Esophagus (tissue), 2 donors: ENCODE data around the gene MTTP. TPM values are rescaled to one million over a fixed set of nuclear protein-coding genes. Genes with fewer than 3 reads are reported as not detected.

ENCODE experiments used
- H3K27ac ChIP-seq, 2 donors: one replicate each; pipeline ENCODE4 v1.5.1; 2013; ENCODE audit warnings: low read depth in 2 of 2, mild to moderate bottlenecking in 2 of 2, inconsistent platforms in 1 of 2, low read length in 1 of 2, moderate library complexity in 1 of 2
- H3K27me3 ChIP-seq, 2 donors: one replicate each; pipeline ENCODE4 v1.6.1; 2013; ENCODE audit warnings: low read length in 2 of 2, control low read depth in 1 of 2, mild to moderate bottlenecking in 1 of 2; ENCODE audit not compliant: insufficient read depth in 2 of 2, control insufficient read depth in 1 of 2
- H3K36me3 ChIP-seq, 2 donors: one replicate each; pipeline ENCODE4 v1.6.1; 2013; ENCODE audit warnings: low read length in 1 of 2; ENCODE audit not compliant: control insufficient read depth in 2 of 2, insufficient read depth in 2 of 2
- H3K4me1 ChIP-seq, 2 donors: one replicate each; pipeline ENCODE4 v1.6.1; 2013; ENCODE audit warnings: low read length in 1 of 2; ENCODE audit not compliant: control insufficient read depth in 2 of 2, insufficient read depth in 2 of 2
- H3K4me3 ChIP-seq, 2 donors: one replicate each; pipeline ENCODE4 v1.5.1; 2013; ENCODE audit warnings: low read length in 2 of 2, mild to moderate bottlenecking in 2 of 2, low read depth in 1 of 2, moderate library complexity in 1 of 2
- H3K9me3 ChIP-seq, 2 donors: one replicate each; pipeline ENCODE4 v1.6.1; 2013; ENCODE audit warnings: mild to moderate bottlenecking in 2 of 2, low read depth in 1 of 2, low read length in 1 of 2, moderate library complexity in 1 of 2; ENCODE audit not compliant: control insufficient read depth in 2 of 2, insufficient read depth in 1 of 2
- WGBS, 2 donors: extraction: QIAGEN DNeasy Blood & Tissue Kit; methylation state at CpG; one replicate each; pipeline ENCODE4 v1.1.7; 2013; 5-methylcytosine and 5-hydroxymethylcytosine counted together
- polyA plus RNA-seq, 2 donors: library from polyadenylated mRNA; stranded (reverse); fragments of 200-250 nt; gene quantifications; one replicate each; pipeline ENCODE4 v1.2.3, GENCODE V29; 2013
- donor health status: healthy with polysubstance abuse.
- donor health status: Bipolar disorder and iron deficiency.

The MTTP gene
- polyA plus RNA-seq, 2 donors, result 0.05 to 0.08 TPM

DNA sequence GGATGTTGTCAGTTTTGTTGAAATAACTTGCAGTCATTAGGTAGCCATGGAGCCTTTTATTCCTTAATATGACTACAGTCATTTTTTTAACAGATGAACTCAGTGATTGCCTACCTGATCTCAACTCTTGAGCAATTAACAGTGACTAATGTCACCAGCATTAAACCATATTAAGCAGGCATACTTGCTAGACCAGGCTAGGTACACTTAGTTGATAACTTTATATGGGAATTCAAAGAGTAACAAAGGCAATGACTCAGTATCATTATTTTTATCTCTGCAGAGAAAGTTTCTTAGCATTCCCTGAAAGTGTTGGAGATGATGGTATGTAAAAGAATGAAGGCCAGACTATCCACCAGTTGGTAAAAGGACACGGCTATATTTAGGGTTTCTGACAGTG is 83.2 kb downstream of the MTTP start, which contains the start of gene C4orf54:
Gene C4orf54 (minus strand): TSS at position 31 of the 400 bp plus-strand sequence. CDS start 3,180 bp downstream, outside the sequence.
- 74 to 75% methylated on average over 1 of the region's 1 CpG for WGBS, 2 donors
- Histone ChIP-seq H3K27ac (no peak within 1 kb of the TSS), H3K4me1 (peaks cover 0 to 3% of the 10 kb centered on the region in 2 donors), H3K36me3 (no peaks in the 10 kb centered on the region), H3K4me3 (no peak within 1 kb of the TSS), H3K9me3 (peaks cover 0 to 3% of the 10 kb centered on the region in 2 donors), H3K27me3 (no peaks in the 10 kb centered on the region)

DNA sequence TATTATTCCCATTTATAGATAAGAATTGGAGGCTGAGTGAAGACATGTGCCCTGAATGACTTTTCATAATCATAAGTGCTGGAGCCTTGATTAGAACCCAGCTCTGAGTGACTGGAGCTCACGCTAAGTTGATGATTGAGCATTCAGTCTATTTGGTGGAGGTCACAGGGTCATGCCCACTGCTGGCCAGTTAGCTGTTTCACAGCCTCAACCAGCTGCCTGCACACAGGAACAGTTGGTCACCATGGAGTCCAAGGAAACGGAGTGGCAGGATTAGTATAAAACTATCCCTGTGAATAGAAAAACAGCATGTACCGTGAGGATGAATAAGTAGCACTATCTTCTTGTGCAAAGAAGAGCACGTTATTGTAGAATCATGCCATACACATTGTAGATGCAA is 84.0 kb downstream of the MTTP start:
- 86 to 87% methylated on average over 4 of the region's 4 CpGs for WGBS, 2 donors
- Histone ChIP-seq H3K4me1 (no peaks in the 10 kb centered on the region), H3K9me3 (no peaks in the 10 kb centered on the region), H3K4me3 (no peak overlapping the region), H3K27me3 (no peaks in the 10 kb centered on the region), H3K36me3 (no peaks in the 10 kb centered on the region), H3K27ac (no peak overlapping the region)

GRCh38 chr4:99661907-99662306 is 87.3 kb downstream of the MTTP start:
- Histone ChIP-seq H3K9me3 (no peaks in the 10 kb centered on the region), H3K4me1 (no peaks in the 10 kb centered on the region), H3K36me3 (no peaks in the 10 kb centered on the region), H3K27ac (no peak overlapping the region), H3K4me3 (no peak overlapping the region), H3K27me3 (no peaks in the 10 kb centered on the region)
- 85 to 89% methylated on average over 5 of the region's 5 CpGs for WGBS, 2 donors

DNA sequence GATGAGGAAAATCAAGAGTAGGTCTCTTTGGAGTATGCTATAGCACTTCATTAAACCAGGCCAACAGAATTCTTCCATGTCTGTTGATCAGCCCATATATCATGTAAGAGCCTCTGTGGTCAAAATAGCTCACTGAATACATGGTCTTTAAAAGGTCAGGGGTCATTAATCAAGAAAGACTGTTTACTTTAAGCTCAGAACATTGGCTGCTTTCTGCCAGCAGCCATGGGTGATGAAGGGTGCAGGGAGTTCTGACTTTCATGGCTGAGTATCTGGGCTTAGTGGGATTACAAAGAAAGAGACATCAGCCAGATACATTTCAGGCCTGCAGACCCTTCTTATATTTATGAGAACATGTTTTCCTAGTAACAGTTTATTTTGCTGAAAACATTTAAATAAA is 90.1 kb downstream of the MTTP start:
- Histone ChIP-seq H3K27me3 (no peaks in the 10 kb centered on the region), H3K4me3 (no peak overlapping the region), H3K9me3 (no peaks in the 10 kb centered on the region), H3K36me3 (no peaks in the 10 kb centered on the region), H3K4me1 (no peaks in the 10 kb centered on the region), H3K27ac (no peak overlapping the region)

- H3K4me3 ChIP-seq, result no peak overlapping the region
- no peaks in the 10 kb centered on the region for H3K36me3 ChIP-seq
- H3K27ac ChIP-seq, result no peak overlapping the region
- 54 to 58% methylated on average over 1 of the region's 1 CpG for WGBS, 2 donors
- no peaks in the 10 kb centered on the region for H3K27me3 ChIP-seq
- H3K4me1 ChIP-seq, result no peaks in the 10 kb centered on the region
- H3K9me3 ChIP-seq, result no peaks in the 10 kb centered on the region
Measured at GRCh38 chr4:99665983-99666382, 91.4 kb downstream of the MTTP start.

DNA sequence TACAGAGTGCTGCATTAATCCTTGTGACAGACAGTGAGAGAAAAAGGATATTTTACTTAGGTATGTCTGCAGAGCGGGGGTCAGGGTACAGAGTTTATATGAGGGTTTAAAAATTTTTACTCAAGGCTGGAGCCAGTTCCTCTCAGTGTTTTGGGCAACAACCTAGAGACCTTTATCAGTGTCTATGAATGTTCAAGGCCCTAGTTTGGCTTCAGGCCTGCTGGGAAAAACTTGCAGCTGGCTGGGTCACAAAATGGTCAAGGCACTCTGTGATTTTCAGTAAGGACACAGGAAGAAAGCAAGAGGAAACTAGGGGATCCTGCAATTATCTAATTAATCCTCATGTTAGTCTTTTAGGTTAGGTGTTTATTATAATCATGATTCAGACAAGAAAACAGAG is 93.8 kb downstream of the MTTP start:
- 75 to 86% methylated on average over 1 of the region's 1 CpG for WGBS, 2 donors
- Histone ChIP-seq H3K27ac (no peak overlapping the region), H3K27me3 (no peaks in the 10 kb centered on the region), H3K4me3 (no peak overlapping the region), H3K9me3 (no peaks in the 10 kb centered on the region), H3K4me1 (no peaks in the 10 kb centered on the region), H3K36me3 (no peaks in the 10 kb centered on the region)

DNA sequence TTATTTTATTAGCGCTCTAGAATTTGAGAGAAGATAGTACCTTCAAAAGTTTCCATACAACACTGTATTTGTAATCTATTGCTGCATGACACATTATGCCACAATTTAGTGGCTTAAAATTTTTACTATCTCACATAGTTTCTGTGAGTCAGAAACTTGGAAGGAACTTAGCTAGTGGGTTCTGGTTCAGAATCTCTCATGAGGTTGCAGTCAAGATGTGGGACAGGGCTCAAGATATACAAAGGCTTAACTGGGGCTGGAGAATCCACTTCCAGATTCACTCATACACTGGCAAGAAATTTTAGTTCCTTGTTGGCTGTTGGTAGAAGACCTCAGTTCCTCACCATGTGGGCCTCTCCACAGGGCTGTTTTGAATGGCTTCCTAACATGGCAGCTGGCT is 94.5 kb downstream of the MTTP start:
- no peaks in the 10 kb centered on the region for H3K27me3 ChIP-seq
- no peaks in the 10 kb centered on the region for H3K9me3 ChIP-seq
- H3K36me3 ChIP-seq, result no peaks in the 10 kb centered on the region
- no peak overlapping the region for H3K4me3 ChIP-seq
- 94 to 99% methylated on average over 1 of the region's 1 CpG for WGBS, 2 donors
- H3K27ac ChIP-seq, result no peak overlapping the region
- H3K4me1 ChIP-seq, result no peaks in the 10 kb centered on the region

DNA sequence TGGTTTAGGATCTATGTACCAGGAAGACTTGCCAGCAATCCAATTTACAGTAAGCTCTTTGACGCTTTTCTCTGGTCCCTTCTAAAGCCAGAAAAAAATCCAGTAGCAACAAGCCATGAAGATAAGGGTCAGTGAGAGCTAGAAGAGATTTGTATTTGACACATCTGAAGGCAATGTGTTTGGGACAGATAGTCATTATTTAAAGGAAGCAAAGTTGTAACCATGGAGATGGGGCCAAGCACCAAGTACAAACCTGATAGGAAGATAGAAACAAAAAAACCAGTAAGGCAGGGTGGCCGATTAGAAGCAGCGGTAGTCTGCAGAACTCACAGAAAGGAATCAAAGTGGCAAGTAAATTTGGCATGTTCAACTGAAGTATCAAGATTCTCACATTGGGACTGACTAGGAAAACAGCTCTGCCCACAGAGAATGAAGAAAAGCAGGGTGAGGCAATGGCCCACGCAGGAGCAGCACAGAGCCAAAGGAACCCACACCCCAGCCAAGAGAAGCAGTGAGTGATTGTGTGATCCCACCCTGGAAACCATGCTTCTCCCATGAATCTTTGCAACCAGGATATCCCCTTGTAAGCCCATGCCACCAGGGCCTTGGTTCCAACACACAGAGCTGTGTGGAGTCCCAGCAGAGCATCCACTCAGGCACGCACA is 95.9 kb downstream of the MTTP start:
- no peak overlapping the region for H3K4me3 ChIP-seq
- no peaks in the 10 kb centered on the region for H3K4me1 ChIP-seq
- no peaks in the 10 kb centered on the region for H3K36me3 ChIP-seq
- H3K9me3 ChIP-seq, result no peaks in the 10 kb centered on the region
- H3K27me3 ChIP-seq, result no peaks in the 10 kb centered on the region
- WGBS, 2 donors, result 47 to 56% methylated on average over 5 of the region's 5 CpGs
- H3K27ac ChIP-seq, result no peak overlapping the region

Other genes starting within 250 kb of the MTTP start
- 1 to 10 TPM; 1.7 to 2.3 TPM for gene ADH1C, start 222.1 kb upstream of the MTTP start, polyA plus RNA-seq
- gene ADH7, start 139.5 kb upstream of the MTTP start, polyA plus RNA-seq, result 100 to 1,000 TPM; 208 to 250 TPM
- gene C4orf17, start 63.8 kb upstream of the MTTP start, polyA plus RNA-seq, result under 1 TPM in 1 of 2 donors, not detected in 1; 0.01 TPM
- 1 to 10 TPM; 2.2 to 3.2 TPM for gene TRMT10A, start 10.8 kb upstream of the MTTP start, polyA plus RNA-seq
- under 1 TPM; under 0.01 to 0.04 TPM for gene C4orf54, start 83.0 kb downstream of the MTTP start, polyA plus RNA-seq
- 10 to 100 TPM; 29.1 to 40.6 TPM for gene DAPP1, start 242.0 kb downstream of the MTTP start, polyA plus RNA-seq